Activated T-helper 2 cell treated with anti-CD3 and anti-CD28 coated beads, Interferon-gamma antibody, Interleukin-2, Interleukin-4, amounts not matched to agents 10 μg/mL and 5 μg/mL and 100 μg/mL, durations not matched to agents 14 hours and 24 hours and 36 hours (primary cell): ENCODE results near the gene CMTM1. TPM values are rescaled to one million over a fixed set of nuclear protein-coding genes. Genes with fewer than 3 reads are reported as not detected.
A peak's percentile ranks its signal among the peaks of the same experiment; 100 is the strongest.

Experiments
- DNase-seq: peaks from one replicate; pipeline ENCODE4 v3.0.0; 2021; ENCODE audit warnings: low spot score
- H3K27ac Mint-ChIP-seq: one replicate; pipeline ENCODE4 v1.8.0; 2021; ENCODE audit warnings: mixed read lengths
- H3K27me3 Mint-ChIP-seq: one replicate; pipeline ENCODE4 v1.8.0; 2021; ENCODE audit warnings: low read depth, mixed read lengths
- H3K36me3 Mint-ChIP-seq: one replicate; pipeline ENCODE4 v1.8.0; 2021; ENCODE audit warnings: low read depth, mixed read lengths
- H3K4me1 Mint-ChIP-seq: one replicate; pipeline ENCODE4 v1.8.0; 2021; ENCODE audit warnings: low read depth, mixed read lengths
- H3K4me3 Mint-ChIP-seq: one replicate; pipeline ENCODE4 v1.8.0; 2021; ENCODE audit warnings: low read depth, mild to moderate bottlenecking, moderate library complexity, mixed read lengths
- H3K9me3 Mint-ChIP-seq: one replicate; pipeline ENCODE4 v1.8.0; 2021; ENCODE audit warnings: mixed read lengths
- intact Hi-C: fragments of 100-400 bp; cut with micrococcal nuclease; formaldehyde crosslinking; loops from one replicate; pipeline ENCODE4 v1.15.1; 2023
- total RNA-seq: library from RNA; stranded (reverse); gene quantifications from 2 replicates; pipeline ENCODE4 v1.2.3, GENCODE V29; 2022

The CMTM1 gene
- total RNA-seq, 1 donor from 2014 or later, result 10.7 TPM

DNA sequence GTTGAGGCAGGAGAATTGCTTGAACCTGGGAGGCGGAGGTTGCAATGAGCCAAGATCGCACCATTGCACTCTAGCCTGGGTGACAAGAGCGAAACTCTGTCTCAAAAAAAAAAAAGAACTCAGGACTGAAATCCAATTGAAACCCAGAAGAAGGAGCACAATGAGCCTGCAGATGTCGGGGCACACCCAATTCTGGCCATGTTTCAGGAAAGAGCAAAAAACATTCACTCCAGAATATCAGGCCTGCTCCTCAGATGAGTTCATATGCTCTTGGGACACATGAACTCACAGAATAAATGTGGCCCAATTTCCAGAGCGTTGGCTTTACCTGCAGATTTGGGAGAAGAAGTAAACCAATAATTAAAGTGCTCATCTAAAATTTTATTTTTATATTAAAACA, 10.1 kb downstream of the CMTM1 start:
- no peak for DNase-seq
- H3K4me1 Mint-ChIP-seq, result peaks cover 7% of the 10 kb centered on the region
- no peak overlapping the region for H3K27ac Mint-ChIP-seq
- peaks cover 23% of the 10 kb centered on the region for H3K27me3 Mint-ChIP-seq
- no peak overlapping the region for H3K4me3 Mint-ChIP-seq
- H3K9me3 Mint-ChIP-seq, result no peaks in the 10 kb centered on the region
- intact Hi-C loops, result no loop called here
- peaks cover 32% of the 10 kb centered on the region for H3K36me3 Mint-ChIP-seq

DNA sequence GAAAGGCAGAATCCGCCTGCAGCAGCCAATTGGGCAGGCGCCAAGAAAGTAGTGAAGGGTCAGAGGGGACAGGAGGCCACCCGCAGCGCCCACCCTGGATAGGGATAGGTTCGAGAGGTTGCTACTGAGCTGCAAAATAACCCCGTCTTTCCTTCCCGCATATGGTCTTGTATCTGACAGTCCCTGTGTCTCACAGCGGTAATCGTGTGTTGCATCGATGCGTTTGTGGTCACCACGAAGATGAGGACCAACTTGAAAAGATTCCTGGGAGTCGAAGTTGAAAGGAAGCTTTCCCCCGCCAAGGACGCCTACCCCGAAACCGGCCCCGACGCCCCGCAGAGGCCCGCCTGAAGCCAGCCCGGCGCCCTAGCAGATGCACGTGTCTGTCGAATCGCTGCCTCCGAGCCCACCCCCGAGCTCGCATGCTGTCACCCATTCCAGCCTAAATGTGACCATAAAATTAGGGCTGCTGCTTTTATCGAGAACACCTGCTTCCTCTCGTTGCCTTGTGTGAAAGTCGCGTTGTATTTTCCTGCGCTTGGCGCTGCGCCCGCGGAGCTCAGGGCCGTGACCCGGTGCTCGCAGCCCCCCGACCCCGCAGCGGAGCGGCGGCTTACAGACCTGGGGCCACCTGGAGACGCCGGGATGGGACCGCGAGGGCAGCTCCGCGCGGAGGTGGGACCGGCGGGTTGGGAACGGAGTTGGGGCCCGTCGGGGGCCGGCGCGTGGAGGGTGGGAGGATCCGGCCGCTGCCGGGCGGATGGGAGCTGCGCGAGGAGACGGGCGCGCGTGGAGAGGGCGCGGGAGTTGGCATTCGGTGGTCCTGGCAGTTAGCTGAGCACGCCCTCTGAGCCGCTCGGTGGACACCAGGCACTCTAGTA, 12.7 kb downstream of the CMTM1 start, which contains the start of gene CMTM2:
CMTM2 (plus strand) TSS at position 813 of the 881 bp plus-strand sequence. CDS start 145 bp downstream, outside the sequence.
- Mint-ChIP-seq H3K36me3 (peaks cover 23% of the 10 kb centered on the region), H3K27me3 (peaks cover 23% of the 10 kb centered on the region), H3K4me1 (peaks cover 6% of the 10 kb centered on the region), H3K4me3 (no peak within 1 kb of the TSS), H3K9me3 (no peaks in the 10 kb centered on the region), H3K27ac (no peak within 1 kb of the TSS)
- no peak for DNase-seq
- intact Hi-C loops, result no loop called here

DNA sequence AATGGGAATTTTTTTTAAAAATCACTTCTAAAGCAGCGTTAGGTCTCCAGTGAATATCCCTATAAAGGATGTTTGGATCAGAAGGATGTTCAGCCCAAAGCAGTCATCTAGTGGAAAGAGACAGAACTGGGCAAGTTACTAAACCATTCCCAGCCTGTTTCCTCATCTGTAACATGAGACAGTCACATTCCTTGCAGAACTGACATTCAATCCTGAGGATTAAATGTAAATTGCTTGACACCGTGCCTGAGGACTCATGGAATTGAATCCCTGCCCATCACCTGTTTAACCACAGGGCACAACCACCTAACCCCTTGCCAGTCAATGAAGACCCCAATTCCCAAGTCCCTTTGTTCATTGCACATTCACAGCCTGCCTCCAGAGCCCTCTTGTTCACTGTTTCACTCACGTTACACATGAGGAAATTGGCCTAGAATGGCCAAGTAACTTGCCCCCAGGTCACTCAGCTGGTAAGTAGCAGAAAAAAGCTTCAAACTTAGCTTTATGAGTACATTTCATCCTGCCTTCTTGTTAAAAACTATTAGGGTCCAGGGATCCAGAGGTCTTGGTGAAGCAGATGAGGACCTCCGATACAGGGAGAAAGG, 14.5 kb downstream of the CMTM1 start:
- peaks cover 23% of the 10 kb centered on the region for H3K36me3 Mint-ChIP-seq
- intact Hi-C loops, result no loop called here
- peaks cover 6% of the 10 kb centered on the region for H3K4me1 Mint-ChIP-seq
- no peaks in the 10 kb centered on the region for H3K9me3 Mint-ChIP-seq
- H3K4me3 Mint-ChIP-seq, result no peak overlapping the region
- DNase-seq, result no peak
- no peak overlapping the region for H3K27ac Mint-ChIP-seq
- peaks cover 23% of the 10 kb centered on the region for H3K27me3 Mint-ChIP-seq

DNA sequence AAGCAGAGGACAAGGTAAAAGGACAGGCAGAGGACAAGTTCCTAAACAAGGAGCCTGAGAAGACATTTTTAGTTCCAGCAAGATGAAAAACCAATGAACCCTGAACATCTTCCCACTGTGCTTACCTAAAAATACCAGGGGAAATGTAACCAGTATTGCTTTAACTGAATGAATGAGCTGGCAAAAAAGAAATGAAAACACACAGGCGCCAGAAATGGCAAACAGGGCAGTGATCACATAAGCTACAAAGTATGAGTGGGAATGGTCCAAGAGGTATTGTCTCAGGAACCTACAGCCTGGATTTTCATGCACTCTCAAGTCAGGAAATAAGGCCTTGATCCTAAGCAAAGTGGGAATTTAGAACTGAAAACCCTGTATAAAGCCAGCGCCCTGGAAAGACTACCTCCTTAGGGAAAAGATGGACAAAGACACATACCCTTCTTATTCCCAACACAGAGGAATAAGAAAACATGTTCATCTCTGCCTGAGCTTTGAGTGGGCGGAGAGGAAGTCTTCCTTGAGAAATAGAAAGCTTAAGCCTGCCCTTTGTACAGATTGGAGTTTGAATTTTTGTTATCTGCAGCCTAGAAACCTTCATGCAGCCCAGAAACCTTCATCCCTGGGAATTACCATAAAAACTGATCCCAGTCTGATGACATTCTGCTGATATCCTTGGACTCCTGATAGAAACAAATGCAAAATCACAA, 15.2 kb downstream of the CMTM1 start:
- Mint-ChIP-seq H3K4me3 (no peak overlapping the region), H3K27me3 (peaks cover 23% of the 10 kb centered on the region), H3K4me1 (peaks cover 6% of the 10 kb centered on the region), H3K27ac (no peak overlapping the region), H3K36me3 (peaks cover 23% of the 10 kb centered on the region), H3K9me3 (no peaks in the 10 kb centered on the region)
- intact Hi-C loops, result no loop called here
- no peak for DNase-seq

DNA sequence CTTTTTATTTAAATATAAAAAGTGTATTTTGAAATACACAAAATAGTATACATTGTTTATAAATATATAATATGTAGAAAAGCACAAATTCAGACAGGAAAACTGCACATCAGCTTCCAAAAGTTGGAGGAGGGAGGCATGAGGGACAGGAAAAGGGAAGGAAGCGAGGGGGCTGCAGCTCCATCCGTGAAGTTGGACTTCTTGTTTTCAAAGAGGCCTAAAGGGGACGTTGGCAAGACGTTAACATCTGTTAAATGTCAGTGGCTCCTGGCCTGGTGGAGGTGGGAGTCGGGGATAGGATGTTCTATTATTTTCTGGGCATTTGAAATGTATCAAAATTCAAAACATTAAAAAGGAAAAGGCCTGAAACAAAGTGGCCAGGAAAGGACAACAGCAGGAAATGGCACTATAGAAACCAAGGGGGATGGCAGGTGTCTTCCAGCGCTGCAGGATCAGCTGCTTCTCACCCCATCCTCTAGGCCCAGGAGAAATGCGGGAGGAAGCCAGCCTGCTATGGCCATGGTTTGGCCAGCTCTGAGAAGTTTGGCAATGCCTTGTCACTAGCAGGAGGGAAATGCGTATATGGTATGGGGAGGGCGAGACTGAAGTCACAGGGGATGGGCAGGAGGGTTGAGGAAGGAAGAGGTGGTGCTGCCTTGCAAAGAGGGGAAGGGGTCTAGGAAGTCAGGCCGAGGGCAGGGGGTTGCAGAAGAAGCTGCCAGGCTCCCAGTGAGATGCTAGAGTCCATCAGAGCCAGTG, 19.4 kb downstream of the CMTM1 start:
- Mint-ChIP-seq H3K27me3 (no peaks in the 10 kb centered on the region), H3K27ac (no peak overlapping the region), H3K36me3 (peaks cover 5% of the 10 kb centered on the region), H3K9me3 (no peaks in the 10 kb centered on the region), H3K4me3 (no peak overlapping the region), H3K4me1 (peaks cover 29% of the 10 kb centered on the region)
- no peak for DNase-seq
- intact Hi-C loops, result no loop called here

DNA sequence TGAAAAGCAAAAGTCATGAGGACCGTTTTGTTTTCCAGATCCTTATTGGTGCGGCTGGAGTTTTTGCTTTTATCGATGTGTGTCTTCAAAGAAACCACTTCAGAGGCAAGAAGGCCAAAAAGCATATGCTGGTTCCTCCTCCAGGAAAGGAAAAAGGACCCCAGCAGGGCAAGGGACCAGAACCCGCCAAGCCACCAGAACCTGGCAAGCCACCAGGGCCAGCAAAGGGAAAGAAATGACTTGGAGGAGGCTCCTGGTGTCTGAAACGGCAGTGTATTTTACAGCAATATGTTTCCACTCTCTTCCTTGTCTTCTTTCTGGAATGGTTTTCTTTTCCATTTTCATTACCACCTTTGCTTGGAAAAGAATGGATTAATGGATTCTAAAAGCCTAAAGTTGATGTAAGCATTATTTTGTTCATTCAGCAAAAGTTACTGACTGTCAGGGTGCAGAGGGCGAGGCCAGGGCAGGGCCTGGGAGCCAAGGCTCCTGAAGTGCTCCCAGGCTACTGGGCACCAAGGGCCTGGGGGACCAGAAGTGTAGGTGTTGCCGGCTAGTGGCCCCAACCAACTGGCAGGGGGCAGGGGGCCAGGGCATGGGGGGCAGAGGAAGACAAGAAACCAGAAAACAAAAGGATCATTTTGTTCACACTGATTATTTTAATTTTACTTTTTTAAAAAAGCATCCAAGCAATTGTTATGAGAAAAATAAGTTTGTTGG, 21.8 kb downstream of the CMTM1 start:
- DNase-seq, result no peak
- no peak overlapping the region for H3K4me3 Mint-ChIP-seq
- no peaks in the 10 kb centered on the region for H3K9me3 Mint-ChIP-seq
- H3K27me3 Mint-ChIP-seq, result no peaks in the 10 kb centered on the region
- no peaks in the 10 kb centered on the region for H3K36me3 Mint-ChIP-seq
- intact Hi-C loops, result loop anchor here (2.0 kb wide), 2 partner anchors 25 to 71 kb away; no protein-coding TSS in a partner anchor
- H3K4me1 Mint-ChIP-seq, result peaks cover 32% of the 10 kb centered on the region
- H3K27ac Mint-ChIP-seq, result no peak overlapping the region

DNA sequence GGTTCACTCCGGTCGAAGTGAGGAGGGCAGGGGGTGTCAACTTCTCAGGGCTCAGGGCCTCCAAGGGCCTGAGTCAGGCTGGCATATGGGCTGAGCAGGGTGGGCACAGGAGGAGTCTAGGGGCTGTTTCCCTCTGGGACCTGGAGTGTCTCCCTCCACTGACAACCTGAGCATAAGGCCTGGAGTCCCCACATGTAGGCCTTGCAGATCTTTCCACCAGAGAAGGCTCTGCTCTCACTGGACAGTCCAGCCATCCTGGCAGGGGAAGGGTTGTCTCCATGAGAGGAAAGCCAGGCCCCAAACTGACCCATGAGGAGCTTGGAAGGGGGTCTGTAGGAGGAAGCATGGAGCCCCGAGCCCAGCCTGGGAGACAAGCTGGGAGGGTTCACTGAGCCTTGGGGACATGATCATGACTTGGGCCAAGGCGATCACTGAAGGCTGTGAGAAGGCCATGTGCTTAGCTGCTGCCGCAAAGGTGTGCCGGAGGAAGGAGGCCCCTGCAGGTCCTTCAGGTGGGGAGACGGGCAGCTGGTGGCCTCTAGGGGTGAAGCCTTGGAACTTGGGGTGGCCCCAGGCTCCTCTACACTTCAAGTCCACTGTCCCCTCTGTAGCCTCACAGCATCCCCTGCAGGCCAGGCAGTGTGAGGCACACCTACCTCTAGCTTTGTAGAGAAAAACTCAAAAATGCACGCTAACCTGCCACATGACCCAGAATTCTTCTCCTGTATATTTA, 22.9 kb downstream of the CMTM1 start:
- intact Hi-C loops, result loop anchor here (1.0 to 2.0 kb wide), 3 partner anchors 26 to 111 kb away; no protein-coding TSS in a partner anchor
- H3K27ac Mint-ChIP-seq, result peak overlapping the region; percentile 59
- no peaks in the 10 kb centered on the region for H3K9me3 Mint-ChIP-seq
- DNase-seq, result peak; percentile 55
- peaks cover 35% of the 10 kb centered on the region for H3K4me1 Mint-ChIP-seq
- H3K4me3 Mint-ChIP-seq, result peak overlapping the region; percentile 72
- H3K27me3 Mint-ChIP-seq, result no peaks in the 10 kb centered on the region
- no peaks in the 10 kb centered on the region for H3K36me3 Mint-ChIP-seq

DNA sequence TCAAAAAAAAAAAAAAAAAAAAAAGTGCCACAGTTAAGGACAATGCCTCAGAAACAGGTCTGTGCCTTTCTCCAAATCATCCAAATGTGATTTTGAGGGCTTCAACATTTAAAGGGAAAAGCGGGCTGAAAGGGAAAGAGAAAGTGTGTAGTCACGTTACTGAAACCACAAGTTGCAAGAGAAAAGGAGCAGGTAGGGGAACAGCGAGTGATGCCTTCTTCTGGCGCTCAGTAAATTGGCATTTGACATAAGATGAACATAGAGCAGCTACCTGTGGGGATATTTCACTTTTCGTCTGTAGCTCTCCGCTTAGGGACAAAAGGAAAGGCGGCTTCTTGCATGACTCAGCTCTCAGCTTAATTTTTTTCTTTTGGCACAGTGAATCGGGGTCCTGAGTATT, 24.1 kb downstream of the CMTM1 start:
- H3K27ac Mint-ChIP-seq, result peak overlapping the region; percentile 54
- H3K27me3 Mint-ChIP-seq, result no peaks in the 10 kb centered on the region

DNA sequence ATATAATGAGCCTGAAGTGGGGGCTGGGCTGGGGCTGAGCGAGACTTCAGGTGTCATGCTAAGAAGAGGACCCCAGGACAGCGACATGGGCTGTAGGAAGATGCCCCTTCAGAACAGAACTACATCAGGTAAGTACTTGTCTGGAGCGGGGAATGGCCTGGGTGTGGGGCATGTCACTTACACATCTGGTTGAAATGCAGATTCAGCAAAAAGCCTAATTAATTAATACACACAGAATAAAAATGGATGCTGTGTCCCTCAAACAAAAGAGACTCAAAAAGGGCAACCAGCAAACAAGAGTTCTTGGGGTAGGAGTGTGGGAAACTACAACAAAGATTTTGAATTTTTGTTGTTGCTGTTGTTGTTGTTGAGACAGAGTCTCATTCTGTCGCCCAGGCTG, 24.8 kb downstream of the CMTM1 start:
- Mint-ChIP-seq H3K4me3 (peak overlapping the region; percentile 72), H3K36me3 (no peaks in the 10 kb centered on the region), H3K27me3 (no peaks in the 10 kb centered on the region), H3K4me1 (peaks cover 41% of the 10 kb centered on the region), H3K27ac (no peak overlapping the region), H3K9me3 (no peaks in the 10 kb centered on the region)
- no peak for DNase-seq
- intact Hi-C loops, result no loop called here

More for the DNA sequence above, 24.1 kb downstream of the CMTM1 start:
- Mint-ChIP-seq H3K4me3 (peak overlapping the region; percentile 72), H3K4me1 (peaks cover 41% of the 10 kb centered on the region), H3K9me3 (no peaks in the 10 kb centered on the region), H3K36me3 (no peaks in the 10 kb centered on the region)
- peak; percentile 33 for DNase-seq
- intact Hi-C loops, result loop anchor here (1.0 kb wide), 2 partner anchors 14 to 184 kb away; partner anchors contain the start of gene CMTM3

DNA sequence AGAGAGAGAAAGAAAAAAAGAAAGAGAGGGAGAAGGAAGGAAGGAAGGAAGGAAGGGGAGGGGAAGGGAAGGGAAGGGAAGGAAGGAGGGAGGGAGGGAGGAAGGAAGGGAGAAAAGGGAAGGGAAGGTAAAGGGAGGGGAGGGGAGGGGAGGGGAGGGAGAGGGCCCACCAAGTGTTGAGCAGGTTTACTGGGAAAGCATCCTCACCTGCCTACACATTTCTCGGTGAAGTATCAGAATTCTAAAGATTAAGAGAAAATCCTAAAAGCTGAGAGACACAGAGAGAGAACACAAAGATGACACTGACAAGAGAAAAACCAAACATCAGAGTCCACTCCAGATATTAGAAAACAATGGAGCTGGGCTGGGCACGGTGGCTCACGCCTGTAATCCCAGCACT, 26.0 kb downstream of the CMTM1 start:
- peaks cover 43% of the 10 kb centered on the region for H3K4me1 Mint-ChIP-seq
- no peak overlapping the region for H3K27ac Mint-ChIP-seq
- H3K9me3 Mint-ChIP-seq, result no peaks in the 10 kb centered on the region
- H3K4me3 Mint-ChIP-seq, result no peak overlapping the region
- no peaks in the 10 kb centered on the region for H3K27me3 Mint-ChIP-seq
- intact Hi-C loops, result no loop called here
- H3K36me3 Mint-ChIP-seq, result no peaks in the 10 kb centered on the region
- no peak for DNase-seq

DNA sequence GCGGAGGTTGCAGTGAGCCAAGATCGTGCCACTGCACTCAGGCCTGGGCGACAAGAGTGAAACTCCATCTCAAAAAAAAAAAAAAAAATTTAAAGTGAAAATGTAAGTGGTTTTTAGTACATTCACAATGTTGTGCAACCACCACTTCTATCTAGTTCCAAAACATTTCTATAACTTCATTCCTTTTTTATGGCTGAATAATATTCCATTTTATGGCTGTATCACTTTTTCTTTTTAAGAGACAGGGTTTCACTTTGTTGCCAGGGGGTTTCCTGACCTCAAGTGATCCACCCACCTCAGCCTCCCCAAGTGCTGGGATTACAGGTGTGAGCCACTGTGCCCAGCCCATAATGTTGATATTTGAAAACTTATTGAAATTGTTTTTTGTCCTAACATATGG, 26.6 kb downstream of the CMTM1 start:
- Mint-ChIP-seq H3K27me3 (no peaks in the 10 kb centered on the region), H3K27ac (no peak overlapping the region), H3K4me3 (no peak overlapping the region), H3K4me1 (peaks cover 42% of the 10 kb centered on the region), H3K9me3 (no peaks in the 10 kb centered on the region), H3K36me3 (no peaks in the 10 kb centered on the region)
- no peak for DNase-seq
- intact Hi-C loops, result no loop called here
